IMR-90 (cell line): ENCODE measurements around the gene CXorf38. TPM values are rescaled to one million over a fixed set of nuclear protein-coding genes. Genes with fewer than 3 reads are reported as not detected.

ENCODE experiments used
- ATAC-seq: fragments of 200-7000 bp; cut with Tn5 transposase; 2 replicates; pipeline ENCODE4 v1.9.1; 2020; ENCODE audit warnings: low read depth, mild to moderate bottlenecking, moderate library complexity
- BruUV-seq: library from RNA; stranded (reverse); fragments of 400-500 nt; replicated peaks from 2 replicates; lab custom pipeline; 2021; lab: Mats Ljungman, UMichigan
- CTCF ChIA-PET: fragments of 300-600 bp; formaldehyde crosslinking; extraction: SDS; loops from one replicate; lab custom pipeline; 2021; ENCODE audit warnings: antibody characterized with exemption; lab: Yijun Ruan, JAX
- POLR2A ChIA-PET: fragments of 300-600 bp; sonication (Branson Sonifier 250); formaldehyde crosslinking; loops from one replicate; lab custom pipeline; 2022; ENCODE audit warnings: antibody characterized with exemption; ENCODE audit not compliant: unreplicated experiment; lab: Charles Lee
- DNase-seq: peaks from one replicate; pipeline ENCODE4 v3.0.0; 2013
- H2AFZ ChIP-seq: replicated peaks from 2 replicates; pipeline ENCODE3; 2013; ENCODE audit warnings: low read length, mild to moderate bottlenecking; ENCODE audit not compliant: poor library complexity
- H2AK5ac ChIP-seq: 2 replicates; pipeline ENCODE4 v1.6.1; 2013; ENCODE audit warnings: low read depth, low read length, inconsistent platforms
- H2AK9ac ChIP-seq: replicated peaks from 2 replicates; pipeline ENCODE3; 2013; ENCODE audit warnings: mild to moderate bottlenecking, low read depth, low read length, moderate library complexity; ENCODE audit not compliant: poor library complexity
- H2BK120ac ChIP-seq: 2 replicates; pipeline ENCODE4 v1.6.1; 2013; ENCODE audit warnings: low read depth, low read length, inconsistent platforms
- H2BK15ac ChIP-seq: 3 replicates; pipeline ENCODE4 v1.6.1; 2013; ENCODE audit warnings: low read depth, low read length, inconsistent platforms
- H2BK20ac ChIP-seq: 2 replicates; pipeline ENCODE4 v1.6.1; 2013; ENCODE audit warnings: low read depth, mild to moderate bottlenecking, inconsistent platforms, low read length, moderate library complexity
- H2BK5ac ChIP-seq: 2 replicates; pipeline ENCODE4 v1.6.1; 2013; ENCODE audit warnings: mild to moderate bottlenecking, low read depth, low read length, inconsistent platforms; ENCODE audit not compliant: poor library complexity, severe bottlenecking
- H3K14ac ChIP-seq: replicated peaks from 2 replicates; pipeline ENCODE4 v1.6.1; 2013; ENCODE audit warnings: low read depth, low read length, inconsistent platforms
- H3K18ac ChIP-seq: 2 replicates; pipeline ENCODE4 v1.6.1; 2013; ENCODE audit warnings: low read depth, low read length, control low read depth
- H3K23ac ChIP-seq: 2 replicates; pipeline ENCODE4 v1.6.1; 2013; ENCODE audit warnings: low read depth, low read length, inconsistent platforms
- H3K27ac ChIP-seq: 2 replicates; pipeline ENCODE4 v1.5.1; 2013; ENCODE audit warnings: mild to moderate bottlenecking, control low read depth, low read length; ENCODE audit not compliant: insufficient read depth
- H3K27me3 ChIP-seq: 2 replicates; pipeline ENCODE4 v1.6.1; 2013; ENCODE audit warnings: low read length; ENCODE audit not compliant: control insufficient read depth, insufficient read depth
- H3K36me3 ChIP-seq: 2 replicates; pipeline ENCODE4 v1.6.1; 2013; ENCODE audit warnings: low read length, mixed read lengths; ENCODE audit not compliant: control insufficient read depth, insufficient read depth
- H3K4ac ChIP-seq: 2 replicates; pipeline ENCODE4 v1.6.1; 2013; ENCODE audit warnings: low read depth, low read length, inconsistent platforms
- H3K4me1 ChIP-seq: 2 replicates; pipeline ENCODE4 v1.6.1; 2013; ENCODE audit warnings: low read length, mixed read lengths; ENCODE audit not compliant: control insufficient read depth, insufficient read depth
- H3K4me2 ChIP-seq: 2 replicates; pipeline ENCODE4 v1.6.1; 2013; ENCODE audit warnings: low read depth, mild to moderate bottlenecking, control low read depth, low read length, moderate library complexity
- H3K4me3 ChIP-seq: 2 replicates; pipeline ENCODE4 v1.5.1; 2013; ENCODE audit warnings: low read depth, mild to moderate bottlenecking, control low read depth, low read length, moderate library complexity; ENCODE audit not compliant: insufficient read depth
- H3K56ac ChIP-seq: 2 replicates; pipeline ENCODE4 v1.6.1; 2013; ENCODE audit warnings: low read length, inconsistent platforms; ENCODE audit not compliant: insufficient read depth; ENCODE audit errors: extremely low read depth
- H3K79me1 ChIP-seq, 2 experiments: 2 replicates each; pipeline ENCODE4 v1.6.1; 2013; ENCODE audit warnings: low read length in 2 of 2, inconsistent platforms in 1 of 2, low read depth in 1 of 2
- H3K9ac ChIP-seq: 2 replicates; pipeline ENCODE4 v1.6.1; 2013; ENCODE audit warnings: low read depth, low read length, control low read depth
- H3K9me1 ChIP-seq: 2 replicates; pipeline ENCODE4 v1.6.1; 2013; ENCODE audit warnings: low read length, inconsistent platforms; ENCODE audit not compliant: insufficient read depth
- H3K9me3 ChIP-seq: 2 replicates; pipeline ENCODE4 v1.6.1; 2013; ENCODE audit warnings: low read length; ENCODE audit not compliant: control insufficient read depth, insufficient read depth
- H4K20me1 ChIP-seq: 2 replicates; pipeline ENCODE4 v1.6.1; 2013; ENCODE audit warnings: low read length, inconsistent platforms; ENCODE audit not compliant: insufficient read depth
- H4K5ac ChIP-seq: 2 replicates; pipeline ENCODE4 v1.6.1; 2013; ENCODE audit warnings: mild to moderate bottlenecking, low read depth, low read length, control low read depth
- H4K8ac ChIP-seq, 2 experiments: 2 replicates each; pipeline ENCODE4 v1.6.1; 2013; ENCODE audit warnings: low read depth in 2 of 2, low read length in 2 of 2, control low read depth in 1 of 2, inconsistent platforms in 1 of 2
- H4K91ac ChIP-seq: 2 replicates; pipeline ENCODE4 v1.6.1; 2013; ENCODE audit warnings: low read depth, low read length, inconsistent platforms; ENCODE audit not compliant: insufficient read depth
- BHLHE40 ChIP-seq: fragments of 150-350 bp; IDR thresholded peaks from 2 replicates; pipeline ENCODE4 v1.6.1; 2016; ENCODE audit warnings: mild to moderate bottlenecking, low read depth, low read length
- CEBPB ChIP-seq: IDR thresholded peaks from 2 replicates; pipeline ENCODE4 v1.6.1; 2012; ENCODE audit warnings: low read depth, low read length, improper control_type of control experiment
- CHD1 ChIP-seq: IDR thresholded peaks from 2 replicates; pipeline ENCODE4 v1.6.1; 2012; ENCODE audit warnings: low read depth, low read length, improper control_type of control experiment
- CTCF ChIP-seq: conservative IDR thresholded peaks from 2 replicates; pipeline ENCODE4 v1.5.1; 2012; ENCODE audit warnings: mild to moderate bottlenecking, low read depth, low read length, improper control_type of control experiment
- ELK1 ChIP-seq: fragments of 150-350 bp; IDR thresholded peaks from 2 replicates; pipeline ENCODE4 v1.6.1; 2016; ENCODE audit warnings: low read depth, mild to moderate bottlenecking, low read length, moderate library complexity, borderline replicate concordance
- FOS ChIP-seq: fragments of 150-350 bp; IDR thresholded peaks from 2 replicates; pipeline ENCODE4 v1.6.1; 2016; ENCODE audit warnings: low read depth, low read length
- MAFK ChIP-seq: IDR thresholded peaks from 2 replicates; pipeline ENCODE4 v1.6.1; 2012; ENCODE audit warnings: low read depth, low read length, improper control_type of control experiment
- MAZ ChIP-seq: IDR thresholded peaks from 2 replicates; pipeline ENCODE4 v1.6.1; 2012; ENCODE audit warnings: low read depth, mild to moderate bottlenecking, low read length, improper control_type of control experiment, moderate library complexity, borderline replicate concordance
- MXI1 ChIP-seq: IDR thresholded peaks from 2 replicates; pipeline ENCODE4 v1.6.1; 2012; ENCODE audit warnings: low read depth, mild to moderate bottlenecking, low read length, moderate library complexity, borderline replicate concordance
- NFE2L2 ChIP-seq: fragments of 150-350 bp; IDR thresholded peaks from 2 replicates; pipeline ENCODE4 v1.6.1; 2016; ENCODE audit warnings: low read depth, mild to moderate bottlenecking, low read length
- POLR2A ChIP-seq: IDR thresholded peaks from 2 replicates; pipeline ENCODE4 v1.6.1; 2012; ENCODE audit warnings: mild to moderate bottlenecking, low read depth, low read length
- RAD21 ChIP-seq: IDR thresholded peaks from 2 replicates; pipeline ENCODE4 v1.6.1; 2012; ENCODE audit warnings: low read length, improper control_type of control experiment
- RCOR1 ChIP-seq: IDR thresholded peaks from 2 replicates; pipeline ENCODE4 v1.6.1; 2012; ENCODE audit warnings: mild to moderate bottlenecking, low read length, improper control_type of control experiment; ENCODE audit not compliant: insufficient replicate concordance
- RFX5 ChIP-seq: IDR thresholded peaks from 2 replicates; pipeline ENCODE4 v1.8.0; 2012; ENCODE audit warnings: low read depth, mild to moderate bottlenecking, low read length, moderate library complexity
- SMC3 ChIP-seq: fragments of 150-350 bp; IDR thresholded peaks from 2 replicates; pipeline ENCODE4 v1.6.1; 2016; ENCODE audit warnings: low read depth, mild to moderate bottlenecking, antibody characterized with exemption, low read length, moderate library complexity
- USF2 ChIP-seq: fragments of 150-350 bp; IDR thresholded peaks from 2 replicates; pipeline ENCODE4 v1.6.1; 2017; ENCODE audit warnings: mild to moderate bottlenecking, antibody characterized with exemption, low read length, low read depth
- WGBS, 2 experiments: methylation state at CpG; one replicate each; pipeline versions ENCODE4 v1.1.5 to v1.1.7; 2013; ENCODE audit warnings: missing lambda C conversion rate in 2 of 2; ENCODE audit not compliant: insufficient read length in 1 of 2; ENCODE audit errors: extremely low coverage in 2 of 2; 5-methylcytosine and 5-hydroxymethylcytosine counted together
- dilution Hi-C: fragments of 300-500 bp; cut with HindIII; formaldehyde crosslinking; loops from one replicate; pipeline ENCODE4 v1.14.3; 2018; ENCODE audit warnings: low sequenced_read_pairs; ENCODE audit not compliant: unreplicated experiment
- in situ Hi-C: fragments of 300-500 bp; cut with MboI; formaldehyde crosslinking; loops from 3 replicates; pipeline ENCODE4 v1.14.3; 2019; ENCODE audit warnings: low sequenced_read_pairs, inconsistent platforms, mixed read lengths
- intact Hi-C: fragments of 100-400 bp; cut with micrococcal nuclease; formaldehyde crosslinking; loops from 2 replicates; pipeline ENCODE4 v1.10.0; 2022
- polyA plus RNA-seq, 3 experiments: library from polyadenylated mRNA; depleted of rRNA; stranded (reverse); fragments of >200 nt; gene quantifications; 2 replicates each; pipeline ENCODE4 v1.2.3, GENCODE V29; 2012; ENCODE audit warnings: low replicate concordance in 1 of 3
- total RNA-seq: library from RNA; depleted of rRNA; stranded (reverse); fragments of >200 nt; gene quantifications from 2 replicates; pipeline ENCODE4 v1.2.3, GENCODE V29; 2012

Gene CXorf38
- total and polyA plus RNA-seq, 2 of the 4 experiments (the other 2 are of a cell fraction), result 7.0 to 9.9 TPM

GRCh38 chrX:40607381-40607780 lies 40.0 kb downstream of the CXorf38 start:
- in situ Hi-C loops, result no loop called here
- POLR2A ChIA-PET, result no interaction called here
- Histone ChIP-seq H3K4me2 (no peak overlapping the region), H3K27ac (no peak overlapping the region), H3K18ac (no peak overlapping the region), H2AK9ac (no peak overlapping the region), H3K79me1 (no peaks in the 10 kb centered on the region), H3K27me3 (no peaks in the 10 kb centered on the region), H2BK20ac (no peak overlapping the region), H2BK15ac (no peak overlapping the region), H3K4me1 (no peaks in the 10 kb centered on the region), H3K4me3 (no peak overlapping the region), H2AK5ac (no peak overlapping the region), H2BK120ac (no peak overlapping the region), H2BK5ac (no peak overlapping the region), H3K56ac (no peak overlapping the region), H4K91ac (no peak overlapping the region), H3K9me3 (no peaks in the 10 kb centered on the region), H3K36me3 (no peaks in the 10 kb centered on the region), H3K9ac (no peak overlapping the region), H4K5ac (no peak overlapping the region), H3K4ac (no peak overlapping the region), H3K23ac (no peak overlapping the region), H3K9me1 (no peaks in the 10 kb centered on the region), H4K20me1 (no peaks in the 10 kb centered on the region), H4K8ac (no peak overlapping the region), H3K14ac (no peak overlapping the region), H2AFZ (no peak overlapping the region)
- intact Hi-C loops, result no loop called here
- peak; percentile 12 for DNase-seq
- TF ChIP-seq CHD1, result no peak
- TF ChIP-seq NFE2L2, result no peak
- no peak for TF ChIP-seq CEBPB
- TF ChIP-seq RAD21, result no peak
- TF ChIP-seq RFX5, result no peak
- no peak for TF ChIP-seq FOS
- TF ChIP-seq MAFK, result no peak
- TF ChIP-seq MAZ, result no peak
- no peak for TF ChIP-seq USF2
- no peak for TF ChIP-seq POLR2A
- no peak for TF ChIP-seq BHLHE40
- TF ChIP-seq ELK1, result no peak
- TF ChIP-seq RCOR1, result no peak
- no peak for TF ChIP-seq MXI1
- TF ChIP-seq CTCF, result no peak
- no peak for TF ChIP-seq SMC3
- BruUV-seq, result no TSS peak
- CTCF ChIA-PET, result interaction anchor here (0.8 kb wide), 1 partner anchor 10 kb away, joined by 3 read pairs; no protein-coding TSS in a partner anchor
- ATAC-seq, result no peak; the same call in 1 of the 2 replicates
- WGBS, 2 experiments, result no CpG with 5 or more reads among the region's 3 CpGs
- dilution Hi-C loops, result no loop called here
